ENCODE measurements around the gene LAMC3.

DNA sequence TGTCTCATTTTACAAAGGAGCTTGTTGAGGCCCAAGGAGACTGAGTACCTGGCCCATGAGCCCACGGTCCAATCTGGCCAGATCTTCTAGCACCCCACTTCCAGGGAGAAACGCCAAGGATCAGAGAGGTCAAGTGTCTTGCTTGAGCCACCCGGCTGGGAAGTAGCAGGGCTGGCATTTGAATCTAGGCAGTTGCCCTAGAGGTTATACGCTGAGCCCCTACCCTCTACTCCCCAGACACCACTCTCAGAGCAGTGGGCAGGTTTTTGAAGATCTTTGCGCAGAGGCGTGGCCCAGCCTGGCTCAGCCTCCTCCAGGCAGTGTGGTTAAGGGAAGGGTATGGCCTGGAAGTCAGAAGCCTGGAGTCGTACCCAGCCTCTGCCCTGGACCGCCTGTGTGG lies 110.6 kb downstream of the LAMC3 start:
- TF ChIP-seq, protein P1, sequence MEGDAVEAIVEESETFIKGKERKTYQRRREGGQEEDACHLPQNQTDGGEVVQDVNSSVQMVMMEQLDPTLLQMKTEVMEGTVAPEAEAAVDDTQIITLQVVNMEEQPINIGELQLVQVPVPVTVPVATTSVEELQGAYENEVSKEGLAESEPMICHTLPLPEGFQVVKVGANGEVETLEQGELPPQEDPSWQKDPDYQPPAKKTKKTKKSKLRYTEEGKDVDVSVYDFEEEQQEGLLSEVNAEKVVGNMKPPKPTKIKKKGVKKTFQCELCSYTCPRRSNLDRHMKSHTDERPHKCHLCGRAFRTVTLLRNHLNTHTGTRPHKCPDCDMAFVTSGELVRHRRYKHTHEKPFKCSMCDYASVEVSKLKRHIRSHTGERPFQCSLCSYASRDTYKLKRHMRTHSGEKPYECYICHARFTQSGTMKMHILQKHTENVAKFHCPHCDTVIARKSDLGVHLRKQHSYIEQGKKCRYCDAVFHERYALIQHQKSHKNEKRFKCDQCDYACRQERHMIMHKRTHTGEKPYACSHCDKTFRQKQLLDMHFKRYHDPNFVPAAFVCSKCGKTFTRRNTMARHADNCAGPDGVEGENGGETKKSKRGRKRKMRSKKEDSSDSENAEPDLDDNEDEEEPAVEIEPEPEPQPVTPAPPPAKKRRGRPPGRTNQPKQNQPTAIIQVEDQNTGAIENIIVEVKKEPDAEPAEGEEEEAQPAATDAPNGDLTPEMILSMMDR (IDR thresholded peaks at IDR 0.05; ENCODE audit: insufficient read depth, low read depth, low read length), result no peak
- TF ChIP-seq EZH2 (IDR thresholded peaks at IDR 0.05; ENCODE audit: insufficient read depth, low read length), result no peak

All from astrocyte (in vitro differentiated cells and primary cell).